IMR-90 (cell line): ENCODE results near the gene MARS1. TPM values are rescaled to one million over a fixed set of nuclear protein-coding genes. Genes with fewer than 3 reads are reported as not detected.

Source experiments
- ATAC-seq: fragments of 200-7000 bp; cut with Tn5 transposase; 2 replicates; pipeline ENCODE4 v1.9.1; 2020; ENCODE audit warnings: low read depth, mild to moderate bottlenecking, moderate library complexity
- BruUV-seq: library from RNA; stranded (reverse); fragments of 400-500 nt; replicated peaks from 2 replicates; lab custom pipeline; 2021; lab: Mats Ljungman, UMichigan
- CTCF ChIA-PET: fragments of 300-600 bp; formaldehyde crosslinking; extraction: SDS; loops from one replicate; lab custom pipeline; 2021; ENCODE audit warnings: antibody characterized with exemption; lab: Yijun Ruan, JAX
- POLR2A ChIA-PET: fragments of 300-600 bp; sonication (Branson Sonifier 250); formaldehyde crosslinking; loops from one replicate; lab custom pipeline; 2022; ENCODE audit warnings: antibody characterized with exemption; ENCODE audit not compliant: unreplicated experiment; lab: Charles Lee
- DNase-seq: peaks from one replicate; pipeline ENCODE4 v3.0.0; 2013
- H2AFZ ChIP-seq: replicated peaks from 2 replicates; pipeline ENCODE3; 2013; ENCODE audit warnings: low read length, mild to moderate bottlenecking; ENCODE audit not compliant: poor library complexity
- H2AK5ac ChIP-seq: 2 replicates; pipeline ENCODE4 v1.6.1; 2013; ENCODE audit warnings: low read depth, low read length, inconsistent platforms
- H2AK9ac ChIP-seq: replicated peaks from 2 replicates; pipeline ENCODE3; 2013; ENCODE audit warnings: mild to moderate bottlenecking, low read depth, low read length, moderate library complexity; ENCODE audit not compliant: poor library complexity
- H2BK120ac ChIP-seq: 2 replicates; pipeline ENCODE4 v1.6.1; 2013; ENCODE audit warnings: low read depth, low read length, inconsistent platforms
- H2BK15ac ChIP-seq: 3 replicates; pipeline ENCODE4 v1.6.1; 2013; ENCODE audit warnings: low read depth, low read length, inconsistent platforms
- H2BK20ac ChIP-seq: 2 replicates; pipeline ENCODE4 v1.6.1; 2013; ENCODE audit warnings: low read depth, mild to moderate bottlenecking, inconsistent platforms, low read length, moderate library complexity
- H2BK5ac ChIP-seq: 2 replicates; pipeline ENCODE4 v1.6.1; 2013; ENCODE audit warnings: mild to moderate bottlenecking, low read depth, low read length, inconsistent platforms; ENCODE audit not compliant: poor library complexity, severe bottlenecking
- H3K14ac ChIP-seq: replicated peaks from 2 replicates; pipeline ENCODE4 v1.6.1; 2013; ENCODE audit warnings: low read depth, low read length, inconsistent platforms
- H3K18ac ChIP-seq: 2 replicates; pipeline ENCODE4 v1.6.1; 2013; ENCODE audit warnings: low read depth, low read length, control low read depth
- H3K23ac ChIP-seq: 2 replicates; pipeline ENCODE4 v1.6.1; 2013; ENCODE audit warnings: low read depth, low read length, inconsistent platforms
- H3K27ac ChIP-seq: 2 replicates; pipeline ENCODE4 v1.5.1; 2013; ENCODE audit warnings: mild to moderate bottlenecking, control low read depth, low read length; ENCODE audit not compliant: insufficient read depth
- H3K27me3 ChIP-seq: 2 replicates; pipeline ENCODE4 v1.6.1; 2013; ENCODE audit warnings: low read length; ENCODE audit not compliant: control insufficient read depth, insufficient read depth
- H3K36me3 ChIP-seq: 2 replicates; pipeline ENCODE4 v1.6.1; 2013; ENCODE audit warnings: low read length, mixed read lengths; ENCODE audit not compliant: control insufficient read depth, insufficient read depth
- H3K4ac ChIP-seq: 2 replicates; pipeline ENCODE4 v1.6.1; 2013; ENCODE audit warnings: low read depth, low read length, inconsistent platforms
- H3K4me1 ChIP-seq: 2 replicates; pipeline ENCODE4 v1.6.1; 2013; ENCODE audit warnings: low read length, mixed read lengths; ENCODE audit not compliant: control insufficient read depth, insufficient read depth
- H3K4me2 ChIP-seq: 2 replicates; pipeline ENCODE4 v1.6.1; 2013; ENCODE audit warnings: low read depth, mild to moderate bottlenecking, control low read depth, low read length, moderate library complexity
- H3K4me3 ChIP-seq: 2 replicates; pipeline ENCODE4 v1.5.1; 2013; ENCODE audit warnings: low read depth, mild to moderate bottlenecking, control low read depth, low read length, moderate library complexity; ENCODE audit not compliant: insufficient read depth
- H3K56ac ChIP-seq: 2 replicates; pipeline ENCODE4 v1.6.1; 2013; ENCODE audit warnings: low read length, inconsistent platforms; ENCODE audit not compliant: insufficient read depth; ENCODE audit errors: extremely low read depth
- H3K79me1 ChIP-seq, 2 experiments: 2 replicates each; pipeline ENCODE4 v1.6.1; 2013; ENCODE audit warnings: low read length in 2 of 2, inconsistent platforms in 1 of 2, low read depth in 1 of 2
- H3K9ac ChIP-seq: 2 replicates; pipeline ENCODE4 v1.6.1; 2013; ENCODE audit warnings: low read depth, low read length, control low read depth
- H3K9me1 ChIP-seq: 2 replicates; pipeline ENCODE4 v1.6.1; 2013; ENCODE audit warnings: low read length, inconsistent platforms; ENCODE audit not compliant: insufficient read depth
- H3K9me3 ChIP-seq: 2 replicates; pipeline ENCODE4 v1.6.1; 2013; ENCODE audit warnings: low read length; ENCODE audit not compliant: control insufficient read depth, insufficient read depth
- H4K20me1 ChIP-seq: 2 replicates; pipeline ENCODE4 v1.6.1; 2013; ENCODE audit warnings: low read length, inconsistent platforms; ENCODE audit not compliant: insufficient read depth
- H4K5ac ChIP-seq: 2 replicates; pipeline ENCODE4 v1.6.1; 2013; ENCODE audit warnings: mild to moderate bottlenecking, low read depth, low read length, control low read depth
- H4K8ac ChIP-seq, 2 experiments: 2 replicates each; pipeline ENCODE4 v1.6.1; 2013; ENCODE audit warnings: low read depth in 2 of 2, low read length in 2 of 2, control low read depth in 1 of 2, inconsistent platforms in 1 of 2
- H4K91ac ChIP-seq: 2 replicates; pipeline ENCODE4 v1.6.1; 2013; ENCODE audit warnings: low read depth, low read length, inconsistent platforms; ENCODE audit not compliant: insufficient read depth
- BHLHE40 ChIP-seq: fragments of 150-350 bp; IDR thresholded peaks from 2 replicates; pipeline ENCODE4 v1.6.1; 2016; ENCODE audit warnings: mild to moderate bottlenecking, low read depth, low read length
- CEBPB ChIP-seq: IDR thresholded peaks from 2 replicates; pipeline ENCODE4 v1.6.1; 2012; ENCODE audit warnings: low read depth, low read length, improper control_type of control experiment
- CHD1 ChIP-seq: IDR thresholded peaks from 2 replicates; pipeline ENCODE4 v1.6.1; 2012; ENCODE audit warnings: low read depth, low read length, improper control_type of control experiment
- FOS ChIP-seq: fragments of 150-350 bp; IDR thresholded peaks from 2 replicates; pipeline ENCODE4 v1.6.1; 2016; ENCODE audit warnings: low read depth, low read length
- MAFK ChIP-seq: IDR thresholded peaks from 2 replicates; pipeline ENCODE4 v1.6.1; 2012; ENCODE audit warnings: low read depth, low read length, improper control_type of control experiment
- MAZ ChIP-seq: IDR thresholded peaks from 2 replicates; pipeline ENCODE4 v1.6.1; 2012; ENCODE audit warnings: low read depth, mild to moderate bottlenecking, low read length, improper control_type of control experiment, moderate library complexity, borderline replicate concordance
- MXI1 ChIP-seq: IDR thresholded peaks from 2 replicates; pipeline ENCODE4 v1.6.1; 2012; ENCODE audit warnings: low read depth, mild to moderate bottlenecking, low read length, moderate library complexity, borderline replicate concordance
- NFE2L2 ChIP-seq: fragments of 150-350 bp; IDR thresholded peaks from 2 replicates; pipeline ENCODE4 v1.6.1; 2016; ENCODE audit warnings: low read depth, mild to moderate bottlenecking, low read length
- POLR2A ChIP-seq: IDR thresholded peaks from 2 replicates; pipeline ENCODE4 v1.6.1; 2012; ENCODE audit warnings: mild to moderate bottlenecking, low read depth, low read length
- RAD21 ChIP-seq: IDR thresholded peaks from 2 replicates; pipeline ENCODE4 v1.6.1; 2012; ENCODE audit warnings: low read length, improper control_type of control experiment
- RCOR1 ChIP-seq: IDR thresholded peaks from 2 replicates; pipeline ENCODE4 v1.6.1; 2012; ENCODE audit warnings: mild to moderate bottlenecking, low read length, improper control_type of control experiment; ENCODE audit not compliant: insufficient replicate concordance
- RFX5 ChIP-seq: IDR thresholded peaks from 2 replicates; pipeline ENCODE4 v1.8.0; 2012; ENCODE audit warnings: low read depth, mild to moderate bottlenecking, low read length, moderate library complexity
- SMC3 ChIP-seq: fragments of 150-350 bp; IDR thresholded peaks from 2 replicates; pipeline ENCODE4 v1.6.1; 2016; ENCODE audit warnings: low read depth, mild to moderate bottlenecking, antibody characterized with exemption, low read length, moderate library complexity
- WGBS, 2 experiments: methylation state at CpG; one replicate each; pipeline versions ENCODE4 v1.1.5 to v1.1.7; 2013; ENCODE audit warnings: missing lambda C conversion rate in 2 of 2; ENCODE audit not compliant: insufficient read length in 1 of 2; ENCODE audit errors: extremely low coverage in 2 of 2; 5-methylcytosine and 5-hydroxymethylcytosine counted together
- dilution Hi-C: fragments of 300-500 bp; cut with HindIII; formaldehyde crosslinking; loops from one replicate; pipeline ENCODE4 v1.14.3; 2018; ENCODE audit warnings: low sequenced_read_pairs; ENCODE audit not compliant: unreplicated experiment
- in situ Hi-C: fragments of 300-500 bp; cut with MboI; formaldehyde crosslinking; loops from 3 replicates; pipeline ENCODE4 v1.14.3; 2019; ENCODE audit warnings: low sequenced_read_pairs, inconsistent platforms, mixed read lengths
- intact Hi-C: fragments of 100-400 bp; cut with micrococcal nuclease; formaldehyde crosslinking; loops from 2 replicates; pipeline ENCODE4 v1.10.0; 2022
- polyA plus RNA-seq, 3 experiments: library from polyadenylated mRNA; depleted of rRNA; stranded (reverse); fragments of >200 nt; gene quantifications; 2 replicates each; pipeline ENCODE4 v1.2.3, GENCODE V29; 2012; ENCODE audit warnings: low replicate concordance in 1 of 3
- total RNA-seq: library from RNA; depleted of rRNA; stranded (reverse); fragments of >200 nt; gene quantifications from 2 replicates; pipeline ENCODE4 v1.2.3, GENCODE V29; 2012
- TF ChIP-seq, protein P1 (sequence below): conservative IDR thresholded peaks from 2 replicates; pipeline ENCODE4 v1.5.1; 2012; ENCODE audit warnings: mild to moderate bottlenecking, low read depth, low read length, improper control_type of control experiment
- TF ChIP-seq, protein P2 (sequence below): fragments of 150-350 bp; IDR thresholded peaks from 2 replicates; pipeline ENCODE4 v1.6.1; 2016; ENCODE audit warnings: low read depth, mild to moderate bottlenecking, low read length, moderate library complexity, borderline replicate concordance
- TF ChIP-seq, protein P3 (sequence below): fragments of 150-350 bp; IDR thresholded peaks from 2 replicates; pipeline ENCODE4 v1.6.1; 2017; ENCODE audit warnings: mild to moderate bottlenecking, antibody characterized with exemption, low read length, low read depth

MARS1 gene
- total and polyA plus RNA-seq, 2 of the 4 experiments (the other 2 are of a cell fraction), result 156 to 164 TPM

DNA sequence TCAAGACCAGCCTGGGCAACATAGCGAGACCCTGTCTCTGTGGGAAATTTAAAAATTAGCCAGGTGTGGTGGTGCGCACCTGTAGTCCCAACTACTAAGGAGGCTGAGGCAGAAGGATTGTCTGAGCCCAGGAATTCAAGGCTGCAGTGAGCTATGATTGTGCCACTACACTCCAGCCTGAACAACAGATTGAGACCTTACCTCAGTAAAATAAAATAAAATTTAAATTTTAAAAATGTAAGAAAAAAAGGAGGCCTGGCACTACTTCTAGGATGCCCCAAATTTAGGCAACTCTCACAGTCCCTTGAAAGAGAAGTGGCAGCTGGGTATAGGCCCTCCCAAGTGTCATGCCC, 33.7 kb upstream of the MARS1 start:
- peak overlapping the region; percentile 99 for H2AK5ac ChIP-seq
- in situ Hi-C loops, result loop anchor here (5.0 kb wide), 2 partner anchors 142 to 187 kb away; no protein-coding TSS in a partner anchor
- ATAC-seq, result no peak
- BruUV-seq, result no TSS peak
- H3K9me3 ChIP-seq, result no peaks in the 10 kb centered on the region
- peak overlapping the region; percentile 41 for H3K9ac ChIP-seq
- H3K27ac ChIP-seq, result peak overlapping the region; percentile 73
- dilution Hi-C loops, result no loop called here
- H2AFZ ChIP-seq, result peak overlapping the region; percentile 74
- peak overlapping the region; percentile 78 to 96; a peak in 3 of 4 replicates for H4K8ac ChIP-seq
- no peaks in the 10 kb centered on the region for H3K36me3 ChIP-seq
- ChIA-PET CTCF (interaction anchor here (1.0 kb wide), 1 partner anchor 147 kb away, joined by 3 read pairs; no protein-coding TSS in a partner anchor), POLR2A (no interaction called here)
- peak overlapping the region; percentile 92 for H2AK9ac ChIP-seq
- H3K4me2 ChIP-seq, result no peak overlapping the region
- peaks cover 0 to 16% of the 10 kb centered on the region in 2 experiments; a peak in 1 of 4 replicates for H3K79me1 ChIP-seq
- H4K5ac ChIP-seq, result peak overlapping the region; percentile 31; the same call in 1 of the 2 replicates
- H2BK20ac ChIP-seq, result peak overlapping the region; percentile 89
- H2BK15ac ChIP-seq, result peak overlapping the region; percentile 75; the same call in 1 of the 3 replicates
- no peaks in the 10 kb centered on the region for H3K27me3 ChIP-seq
- peak overlapping the region; percentile 97 for H3K4ac ChIP-seq
- H2BK120ac ChIP-seq, result peak overlapping the region; percentile 97
- H3K18ac ChIP-seq, result peak overlapping the region; percentile 21; the same call in 1 of the 2 replicates
- WGBS, 2 experiments, result no CpG with 5 or more reads among the region's 2 CpGs
- peak overlapping the region; percentile 99 for H4K91ac ChIP-seq
- TF ChIP-seq RFX5 (no peak), MAZ (no peak), CEBPB (no peak), MXI1 (no peak), MAFK (no peak), FOS (no peak), CHD1 (no peak), BHLHE40 (no peak), NFE2L2 (no peak), RCOR1 (no peak), SMC3 (no peak), POLR2A (no peak), RAD21 (no peak)
- TF ChIP-seq, protein P1, sequence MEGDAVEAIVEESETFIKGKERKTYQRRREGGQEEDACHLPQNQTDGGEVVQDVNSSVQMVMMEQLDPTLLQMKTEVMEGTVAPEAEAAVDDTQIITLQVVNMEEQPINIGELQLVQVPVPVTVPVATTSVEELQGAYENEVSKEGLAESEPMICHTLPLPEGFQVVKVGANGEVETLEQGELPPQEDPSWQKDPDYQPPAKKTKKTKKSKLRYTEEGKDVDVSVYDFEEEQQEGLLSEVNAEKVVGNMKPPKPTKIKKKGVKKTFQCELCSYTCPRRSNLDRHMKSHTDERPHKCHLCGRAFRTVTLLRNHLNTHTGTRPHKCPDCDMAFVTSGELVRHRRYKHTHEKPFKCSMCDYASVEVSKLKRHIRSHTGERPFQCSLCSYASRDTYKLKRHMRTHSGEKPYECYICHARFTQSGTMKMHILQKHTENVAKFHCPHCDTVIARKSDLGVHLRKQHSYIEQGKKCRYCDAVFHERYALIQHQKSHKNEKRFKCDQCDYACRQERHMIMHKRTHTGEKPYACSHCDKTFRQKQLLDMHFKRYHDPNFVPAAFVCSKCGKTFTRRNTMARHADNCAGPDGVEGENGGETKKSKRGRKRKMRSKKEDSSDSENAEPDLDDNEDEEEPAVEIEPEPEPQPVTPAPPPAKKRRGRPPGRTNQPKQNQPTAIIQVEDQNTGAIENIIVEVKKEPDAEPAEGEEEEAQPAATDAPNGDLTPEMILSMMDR, result no peak
- TF ChIP-seq, protein P2, sequence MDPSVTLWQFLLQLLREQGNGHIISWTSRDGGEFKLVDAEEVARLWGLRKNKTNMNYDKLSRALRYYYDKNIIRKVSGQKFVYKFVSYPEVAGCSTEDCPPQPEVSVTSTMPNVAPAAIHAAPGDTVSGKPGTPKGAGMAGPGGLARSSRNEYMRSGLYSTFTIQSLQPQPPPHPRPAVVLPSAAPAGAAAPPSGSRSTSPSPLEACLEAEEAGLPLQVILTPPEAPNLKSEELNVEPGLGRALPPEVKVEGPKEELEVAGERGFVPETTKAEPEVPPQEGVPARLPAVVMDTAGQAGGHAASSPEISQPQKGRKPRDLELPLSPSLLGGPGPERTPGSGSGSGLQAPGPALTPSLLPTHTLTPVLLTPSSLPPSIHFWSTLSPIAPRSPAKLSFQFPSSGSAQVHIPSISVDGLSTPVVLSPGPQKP, result no peak
- TF ChIP-seq, protein P3, sequence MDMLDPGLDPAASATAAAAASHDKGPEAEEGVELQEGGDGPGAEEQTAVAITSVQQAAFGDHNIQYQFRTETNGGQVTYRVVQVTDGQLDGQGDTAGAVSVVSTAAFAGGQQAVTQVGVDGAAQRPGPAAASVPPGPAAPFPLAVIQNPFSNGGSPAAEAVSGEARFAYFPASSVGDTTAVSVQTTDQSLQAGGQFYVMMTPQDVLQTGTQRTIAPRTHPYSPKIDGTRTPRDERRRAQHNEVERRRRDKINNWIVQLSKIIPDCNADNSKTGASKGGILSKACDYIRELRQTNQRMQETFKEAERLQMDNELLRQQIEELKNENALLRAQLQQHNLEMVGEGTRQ, result no peak
- H3K4me1 ChIP-seq, result peaks cover 36% of the 10 kb centered on the region
- DNase-seq, result no peak
- peak overlapping the region; percentile 94; the same call in 1 of the 2 replicates for H3K23ac ChIP-seq
- H3K14ac ChIP-seq, result peak overlapping the region; percentile 91
- H2BK5ac ChIP-seq, result peak overlapping the region; percentile 73
- intact Hi-C loops, result loop anchor here (5.0 kb wide), 1 partner anchor 82 kb away; no protein-coding TSS in a partner anchor
- H3K56ac ChIP-seq, result no peak overlapping the region
- no peaks in the 10 kb centered on the region for H4K20me1 ChIP-seq
- H3K9me1 ChIP-seq, result peaks cover 28% of the 10 kb centered on the region
- H3K4me3 ChIP-seq, result no peak overlapping the region
